Stimulated activated CD4-positive, alpha-beta T cell treated with anti-CD3 and anti-CD28 coated beads, Interleukin-4, amount 100 ng/mL, for 1 hour (primary cell): Measurements from ENCODE around the gene L2HGDH.

ENCODE experiments used
- DNase-seq: peaks from one replicate; pipeline ENCODE4 v3.0.0-alpha.2; 2020

Gene L2HGDH

GRCh38 chr14:50225067-50225973 is 86.7 kb downstream of the L2HGDH start:
- DNase-seq = no peak

DNA sequence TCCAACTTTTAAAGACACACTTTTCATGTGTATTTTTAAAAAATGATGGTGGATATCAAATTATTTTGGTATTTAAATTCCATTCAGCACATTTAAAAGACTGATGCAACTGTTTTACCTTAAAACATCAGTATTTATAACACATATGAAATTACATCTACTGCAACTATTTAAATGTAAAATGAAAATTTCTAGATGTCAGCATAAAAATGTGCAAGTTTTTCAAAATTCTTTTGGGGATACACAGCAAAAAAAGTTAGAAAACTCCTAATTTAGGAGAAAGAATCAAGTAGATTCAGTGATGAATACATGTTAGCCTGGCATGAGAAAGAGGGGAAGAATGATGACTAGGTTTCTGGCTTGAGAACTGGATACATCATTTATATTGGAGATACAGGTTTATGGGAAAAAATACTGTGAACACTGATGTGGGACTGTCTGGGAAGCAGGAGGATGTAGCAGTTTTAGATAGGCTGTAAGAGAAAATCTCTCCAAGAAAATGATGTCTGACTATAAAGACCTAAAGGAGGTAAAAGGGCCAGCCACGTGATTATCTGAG is 89.9 kb downstream of the L2HGDH start:
- no peak for DNase-seq

GRCh38 chr14:50218501-50218900 is 93.5 kb downstream of the L2HGDH start:
- DNase-seq = no peak

- no peak for DNase-seq
These were observed 96.6 kb downstream of the L2HGDH start for GRCh38 chr14:50215416-50215815.

- DNase-seq = no peak
These were observed 98.2 kb downstream of the L2HGDH start for GRCh38 chr14:50213795-50214194.

DNA sequence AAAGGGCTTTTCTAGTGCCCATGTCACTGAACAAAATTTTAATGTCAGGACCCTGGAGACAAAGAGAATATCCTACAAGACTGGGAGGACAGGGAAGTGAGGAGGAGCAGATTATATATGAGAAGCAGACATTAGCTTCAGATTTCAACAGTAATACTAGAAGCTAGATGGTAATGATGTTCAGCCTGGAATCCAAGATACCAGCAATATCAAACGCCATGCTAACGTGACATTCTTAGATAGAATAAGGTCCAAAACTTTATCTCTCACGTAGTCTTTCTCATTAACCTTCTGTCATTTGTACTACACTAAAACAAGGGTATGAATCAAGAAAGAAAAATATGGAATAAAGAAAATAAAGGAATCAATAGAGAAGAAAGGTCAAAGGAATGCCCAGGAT is 99.3 kb downstream of the L2HGDH start:
- no peak for DNase-seq

GRCh38 chr14:50210074-50210473 is 102.0 kb downstream of the L2HGDH start:
- no peak for DNase-seq

- no peak for DNase-seq
These were observed 113.5 kb downstream of the L2HGDH start for GRCh38 chr14:50198499-50198898.

DNA sequence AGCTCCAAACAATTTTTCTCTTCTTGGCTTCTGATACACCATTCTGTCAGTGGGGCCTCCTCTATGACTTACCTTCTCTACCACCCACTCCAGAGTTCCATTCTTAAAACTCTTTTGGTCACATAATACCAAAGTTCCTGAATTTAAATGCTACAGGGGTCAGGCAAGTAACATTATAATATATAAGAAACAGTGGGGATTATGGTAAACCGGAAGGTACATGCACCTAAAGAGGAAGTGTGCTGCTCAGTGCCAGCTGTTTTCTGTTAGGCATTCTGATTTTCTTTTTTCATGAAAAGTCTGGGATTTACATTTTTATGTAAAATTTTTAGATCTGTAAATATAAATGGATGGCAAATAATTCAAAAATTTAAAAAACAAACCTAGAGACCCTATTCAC is 120.5 kb downstream of the L2HGDH start:
- no peak for DNase-seq
